ENCODE data around the gene CARNS1. TPM values are rescaled to one million over a fixed set of nuclear protein-coding genes. Genes with fewer than 3 reads are reported as not detected.

Gene CARNS1
- total and polyA plus RNA-seq, 2 of the 13 experiments (the other 11 are each of a cell fraction or from before 2014, with no cell fraction given): not detected

- no peak for ATAC-seq
- H3K9me3 ChIP-seq (ENCODE audit: low read length): no peaks in the 10 kb centered on the region
- no peak for FAIRE-seq
- no peaks in the 10 kb centered on the region for H3K27me3 ChIP-seq (ENCODE audit: control insufficient read depth in 1 of 2, insufficient read depth in 2 of 2, low read length in 2 of 2)
- H3K9ac ChIP-seq (ENCODE audit: insufficient read depth, low read depth, low read length): no peak overlapping the region
- no peak overlapping the region for H2AFZ ChIP-seq (ENCODE audit: low read length)
- H3K27ac ChIP-seq (ENCODE audit: extremely low read length, insufficient read depth, low read length): no peak overlapping the region
- H3K36me3 ChIP-seq (replicated peaks in 1 of 2; ENCODE audit: control insufficient read depth in 1 of 2, insufficient read depth in 2 of 2, low read length in 2 of 2): peaks cover 15 to 28% of the 10 kb centered on the region in 2 experiments; a peak in 4 of 5 replicates
- in situ Hi-C loops (cut with HindIII; ENCODE audit: extremely low pct_ligation_motif_present, low pct_unique_long_range_greater_than_20kb) (no loop called here), intact Hi-C loops (cut with micrococcal nuclease; ENCODE audit: unreplicated experiment) (no loop called here)
- H3K4me2 ChIP-seq (ENCODE audit: low read depth, low read length): no peak overlapping the region
- H3K4me3 ChIP-seq (replicated peaks in 1 of 3; ENCODE audit: insufficient read depth in 1 of 3, low read depth in 2 of 3, low read length in 3 of 3): no peak overlapping the region
- H3K4me1 ChIP-seq (ENCODE audit: insufficient read depth, low read length): peaks cover 6% of the 10 kb centered on the region
- WGBS (ENCODE audit: low lambda C conversion rate): 98% methylated on average over 7 of the region's 23 CpGs
- BruUV-seq (replicated peaks): no TSS peak
- POLR2A ChIA-PET: no interaction called here
- H3K79me2 ChIP-seq (ENCODE audit: insufficient read depth, low read length): peaks cover 1% of the 10 kb centered on the region
- no peaks in the 10 kb centered on the region for H4K20me1 ChIP-seq (ENCODE audit: insufficient read depth, low read length)
- DNase-seq (ENCODE audit: low spot score): no peak
- CTCF ChIA-PET (ENCODE audit: low intra/inter-chr PET ratio, low total read pairs): no interaction called here
- TF ChIP-seq SRY (CRISPR knock-in tag; IDR thresholded peaks at IDR 0.05): no peak
- peak; percentile 66 for TF ChIP-seq AGO2 (optimal IDR thresholded peaks at IDR 0.05; ENCODE audit: low read depth, low read length)
- peak; percentile 51 for TF ChIP-seq RBFOX2 (IDR thresholded peaks at IDR 0.05; ENCODE audit: low read depth, low read length)
- no peak for TF ChIP-seq DDIT3 (CRISPR knock-in tag; IDR thresholded peaks at IDR 0.05)
- TF ChIP-seq NR2C2 (CRISPR knock-in tag; IDR thresholded peaks at IDR 0.05; ENCODE audit: borderline replicate concordance): no peak
- TF ChIP-seq BRD4 (CRISPR knock-in tag; IDR thresholded peaks at IDR 0.05): no peak
- TF ChIP-seq ZNF142 (CRISPR knock-in tag; IDR thresholded peaks at IDR 0.05): no peak
- TF ChIP-seq ZNF383 (CRISPR knock-in tag; IDR thresholded peaks at IDR 0.05; ENCODE audit: borderline replicate concordance): no peak
- no peak for TF ChIP-seq SCMH1 (CRISPR knock-in tag; IDR thresholded peaks at IDR 0.05; ENCODE audit: borderline replicate concordance)
- no peak for TF ChIP-seq ELF4 (CRISPR knock-in tag; IDR thresholded peaks at IDR 0.05; ENCODE audit: borderline replicate concordance)
- no peak for TF ChIP-seq ARID3A (IDR thresholded peaks at IDR 0.05; ENCODE audit: low read depth, low read length)
- no peak for TF ChIP-seq ZBTB49 (CRISPR knock-in tag; IDR thresholded peaks at IDR 0.05; ENCODE audit: borderline replicate concordance)
- TF ChIP-seq ZNF670 (CRISPR knock-in tag; IDR thresholded peaks at IDR 0.05; ENCODE audit: borderline replicate concordance): no peak
- TF ChIP-seq TMF1 (CRISPR knock-in tag; IDR thresholded peaks at IDR 0.05; ENCODE audit: low read depth): no peak
These were observed 19.0 kb downstream of the CARNS1 start for GRCh38 chr11:67434395-67434881.
